ACC112 (cell line): ENCODE results near the gene ERAP2.

Source experiments
- H2AFZ ChIP-seq: fragments of 200-600 bp; sonication (generic); one replicate; pipeline ENCODE4 v1.6.0; 2017; ENCODE audit warnings: antibody characterized with exemption, low read length; ENCODE audit not compliant: unreplicated experiment
- H3K27ac ChIP-seq: fragments of 200-600 bp; sonication (generic); 2 replicates; pipeline ENCODE4 v1.5.1; 2014; ENCODE audit warnings: low read depth, mild to moderate bottlenecking, antibody characterized with exemption, low read length, moderate library complexity
- H3K27me3 ChIP-seq: fragments of 200-600 bp; sonication (generic); 2 replicates; pipeline ENCODE4 v1.6.1; 2014; ENCODE audit warnings: mild to moderate bottlenecking, antibody characterized with exemption, low read length, moderate library complexity, mixed read lengths; ENCODE audit not compliant: insufficient read depth
- H3K36me3 ChIP-seq: fragments of 200-600 bp; sonication (generic); 2 replicates; pipeline ENCODE4 v1.6.1; 2016; ENCODE audit warnings: mild to moderate bottlenecking, antibody characterized with exemption, low read length, moderate library complexity, mixed read lengths; ENCODE audit not compliant: insufficient read depth
- H3K4me1 ChIP-seq: fragments of 200-600 bp; sonication (generic); one replicate; pipeline ENCODE4 v1.6.1; 2016; ENCODE audit warnings: low read length, mixed read lengths; ENCODE audit not compliant: insufficient read depth, unreplicated experiment, control insufficient read depth
- H3K4me3 ChIP-seq: fragments of 200-600 bp; sonication (generic); 2 replicates; pipeline ENCODE4 v1.5.1; 2014; ENCODE audit warnings: mild to moderate bottlenecking, low read depth, low read length
- H3K79me2 ChIP-seq: fragments of 200-600 bp; sonication (generic); one replicate; pipeline ENCODE4 v1.6.0; 2016; ENCODE audit warnings: low read length; ENCODE audit not compliant: control insufficient read depth, unreplicated experiment, insufficient read depth

ERAP2 gene

GRCh38 chr5:96942911-96943310 is 66.6 kb downstream of the ERAP2 start:
- no peak overlapping the region for H2AFZ ChIP-seq
- no peak overlapping the region for H3K4me3 ChIP-seq
- 0 out of 2 replicates have a peak, but pooled peaks cover 5% of the 10 kb centered on the region for H3K36me3 ChIP-seq
- peaks cover 71% of the 10 kb centered on the region for H3K79me2 ChIP-seq
- H3K4me1 ChIP-seq, result peaks cover 40% of the 10 kb centered on the region
- H3K27ac ChIP-seq, result no peak overlapping the region
- H3K27me3 ChIP-seq, result no peaks in the 10 kb centered on the region

DNA sequence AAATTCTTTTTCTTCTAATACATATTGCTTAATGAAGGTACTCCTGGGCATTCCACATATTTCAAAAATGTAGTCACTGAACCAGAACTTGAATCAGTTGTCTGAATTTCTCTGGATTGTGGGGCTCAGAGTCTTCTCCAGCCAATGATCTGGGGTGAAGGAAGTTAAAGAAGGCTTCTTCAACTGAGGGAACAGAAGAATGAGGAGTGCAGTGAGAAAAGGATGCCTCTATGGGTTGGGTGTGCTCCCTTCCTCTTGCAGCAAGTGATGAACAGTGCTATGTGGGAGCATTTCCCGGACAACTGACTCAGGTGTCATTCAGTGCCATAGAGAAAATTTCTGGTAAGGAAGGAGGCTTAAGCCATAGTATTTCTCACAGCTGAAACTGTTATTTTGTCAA is 67.5 kb downstream of the ERAP2 start:
- peaks cover 32% of the 10 kb centered on the region for H3K4me1 ChIP-seq
- H3K27me3 ChIP-seq, result no peaks in the 10 kb centered on the region
- no peak overlapping the region for H3K4me3 ChIP-seq
- H3K27ac ChIP-seq, result no peak overlapping the region
- no peaks in the 10 kb centered on the region for H3K36me3 ChIP-seq
- peaks cover 67% of the 10 kb centered on the region for H3K79me2 ChIP-seq
- H2AFZ ChIP-seq, result no peak overlapping the region

DNA sequence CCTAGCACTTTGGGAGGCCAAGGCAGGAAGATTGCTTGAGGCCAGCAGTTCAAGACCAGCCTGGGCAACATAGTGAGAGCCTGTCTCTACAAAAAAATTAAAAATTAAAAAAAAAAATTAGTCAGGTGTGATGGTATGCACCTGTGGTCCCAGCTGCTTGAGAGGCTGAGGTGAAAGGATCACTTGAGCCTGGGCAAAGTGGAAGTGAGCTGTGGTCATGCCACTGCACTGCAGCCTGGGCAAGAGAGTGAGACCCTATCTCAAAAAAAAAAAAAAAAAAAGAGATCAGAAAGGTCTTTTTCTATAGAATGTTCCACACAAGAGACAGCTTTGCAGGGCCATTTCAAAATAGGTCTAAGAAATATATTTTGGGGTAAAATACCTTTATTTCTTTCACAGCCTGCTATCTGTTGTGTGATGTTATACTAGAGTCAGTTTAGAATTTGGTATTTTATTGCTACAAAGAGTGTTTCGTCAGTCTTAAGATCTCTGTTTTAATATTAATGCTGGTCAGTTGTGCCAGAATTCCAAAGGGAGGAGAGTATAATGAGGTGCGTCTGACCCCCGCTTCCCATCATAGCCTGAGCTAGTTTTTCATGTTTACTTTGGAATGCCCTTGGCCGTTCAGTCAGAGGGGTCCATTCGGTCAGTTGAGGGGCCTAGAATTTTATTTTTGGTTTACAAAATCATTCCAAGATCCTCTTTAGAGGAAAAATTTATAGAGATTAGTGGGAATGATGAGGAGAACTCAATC is 69.0 kb downstream of the ERAP2 start:
- Histone ChIP-seq H2AFZ (no peak overlapping the region), H3K36me3 (no peaks in the 10 kb centered on the region), H3K4me1 (peaks cover 22% of the 10 kb centered on the region), H3K27ac (no peak overlapping the region), H3K27me3 (no peaks in the 10 kb centered on the region), H3K4me3 (no peak overlapping the region), H3K79me2 (peaks cover 67% of the 10 kb centered on the region)

DNA sequence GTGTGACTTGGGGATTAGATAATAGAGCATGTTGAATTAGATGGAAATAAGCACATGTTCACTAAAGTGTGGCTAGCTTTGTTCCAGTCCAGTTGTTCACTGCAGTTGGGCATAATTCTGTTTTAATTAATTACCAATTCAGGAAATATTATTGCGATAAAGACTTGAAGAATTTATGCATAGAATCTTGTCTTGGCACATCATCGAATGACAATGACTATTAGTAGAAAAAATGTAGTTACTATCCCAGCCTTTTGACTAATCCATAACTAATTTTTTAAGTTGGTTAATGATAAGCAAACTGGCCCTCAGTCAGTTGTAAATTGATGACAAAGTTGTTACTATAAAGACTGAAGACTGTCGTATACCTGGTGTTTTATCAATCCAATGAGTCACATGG is 70.1 kb downstream of the ERAP2 start:
- H3K79me2 ChIP-seq, result peaks cover 66% of the 10 kb centered on the region

GRCh38 chr5:96952118-96952750 is 75.9 kb downstream of the ERAP2 start:
- H3K36me3 ChIP-seq, result no peaks in the 10 kb centered on the region
- H2AFZ ChIP-seq, result no peak overlapping the region
- H3K4me3 ChIP-seq, result no peak overlapping the region
- peaks cover 53% of the 10 kb centered on the region for H3K79me2 ChIP-seq
- no peaks in the 10 kb centered on the region for H3K4me1 ChIP-seq
- H3K27ac ChIP-seq, result no peak overlapping the region
- no peaks in the 10 kb centered on the region for H3K27me3 ChIP-seq

More for the DNA sequence above, 70.1 kb downstream of the ERAP2 start:
- H3K27ac ChIP-seq, result no peak overlapping the region
- H3K4me3 ChIP-seq, result no peak overlapping the region
- H3K4me1 ChIP-seq, result peaks cover 17% of the 10 kb centered on the region
- no peaks in the 10 kb centered on the region for H3K27me3 ChIP-seq
- no peaks in the 10 kb centered on the region for H3K36me3 ChIP-seq
- no peak overlapping the region for H2AFZ ChIP-seq

DNA sequence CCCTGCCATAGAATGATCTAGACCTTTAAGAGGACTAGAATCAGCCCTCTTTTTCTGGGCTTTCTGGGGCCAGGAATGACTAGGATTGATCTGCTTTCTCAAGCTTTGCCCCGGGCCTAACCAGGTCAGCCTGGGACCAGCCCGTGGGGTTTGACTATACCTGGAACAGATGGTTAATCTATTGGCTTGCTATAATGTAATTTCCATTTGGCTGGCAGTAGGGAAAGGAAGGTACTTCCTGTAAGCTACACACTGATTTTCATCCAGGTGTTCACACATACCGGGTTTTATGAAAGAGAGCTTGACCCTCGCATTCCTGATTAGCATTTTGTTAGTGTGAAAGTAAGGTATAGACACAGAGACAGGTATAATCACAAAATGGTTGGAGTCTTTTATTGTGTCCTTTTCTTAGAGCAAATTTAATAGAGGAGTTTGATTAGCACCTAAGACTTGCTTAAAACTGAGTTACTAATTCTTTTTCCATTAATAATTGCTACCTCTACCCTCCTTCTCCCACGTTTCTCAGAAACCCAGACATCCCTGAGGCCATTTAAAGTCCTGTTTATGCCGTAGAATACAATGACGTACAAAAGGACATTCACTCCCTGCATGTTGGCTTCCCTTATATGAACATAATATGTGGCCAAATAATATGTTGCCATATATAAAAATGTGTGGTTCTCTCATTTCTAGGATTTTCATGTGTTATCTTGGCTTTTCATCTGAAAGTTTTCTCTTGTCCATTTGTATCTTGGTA is 76.9 kb downstream of the ERAP2 start:
- Histone ChIP-seq H2AFZ (no peak overlapping the region), H3K27ac (no peak overlapping the region), H3K36me3 (no peaks in the 10 kb centered on the region), H3K79me2 (peaks cover 60% of the 10 kb centered on the region), H3K27me3 (no peaks in the 10 kb centered on the region), H3K4me1 (no peaks in the 10 kb centered on the region), H3K4me3 (no peak overlapping the region)

DNA sequence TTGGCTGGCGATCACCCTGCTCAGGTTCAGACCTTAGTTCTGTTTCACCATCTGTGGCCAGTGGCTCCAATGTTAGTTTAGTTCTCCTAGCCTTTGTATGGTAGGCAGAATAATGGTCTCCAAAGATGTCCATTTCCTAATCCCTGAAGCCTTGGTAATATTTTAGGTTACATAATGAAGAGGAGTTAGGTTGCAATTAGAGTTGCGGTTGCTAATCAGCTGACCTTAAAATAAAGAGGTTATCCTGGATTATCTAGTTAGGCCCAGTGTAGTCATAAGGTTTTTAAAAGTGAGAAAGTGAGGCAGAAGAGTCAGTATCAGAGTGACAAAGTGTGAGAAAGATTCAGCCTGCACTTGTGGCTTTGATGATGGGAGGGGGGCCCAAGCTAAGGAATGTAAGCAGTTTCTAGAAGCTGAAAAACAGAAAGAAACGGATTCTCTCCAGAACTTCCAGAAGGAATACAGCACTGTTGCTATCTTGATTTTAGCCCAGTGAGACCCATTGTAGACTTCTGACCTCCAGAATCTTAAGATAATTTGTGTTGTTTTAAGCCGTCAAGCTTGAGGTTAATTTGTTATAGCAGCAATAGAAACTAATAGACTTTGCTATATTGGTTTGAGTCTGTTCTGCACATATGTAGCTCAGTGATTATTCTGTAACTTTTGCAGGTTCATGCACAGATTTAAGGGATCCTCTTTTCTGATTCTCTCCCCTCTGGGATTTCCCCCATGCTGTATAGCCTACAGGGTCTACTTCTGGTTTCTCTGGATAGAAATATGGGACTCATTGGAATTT is 81.2 kb downstream of the ERAP2 start:
- Histone ChIP-seq H3K4me3 (no peak overlapping the region), H3K27ac (no peak overlapping the region), H3K27me3 (no peaks in the 10 kb centered on the region), H3K4me1 (peaks cover 17% of the 10 kb centered on the region), H2AFZ (no peak overlapping the region), H3K36me3 (peaks cover 4% of the 10 kb centered on the region; the same call in 1 of the 2 replicates), H3K79me2 (peaks cover 47% of the 10 kb centered on the region)

DNA sequence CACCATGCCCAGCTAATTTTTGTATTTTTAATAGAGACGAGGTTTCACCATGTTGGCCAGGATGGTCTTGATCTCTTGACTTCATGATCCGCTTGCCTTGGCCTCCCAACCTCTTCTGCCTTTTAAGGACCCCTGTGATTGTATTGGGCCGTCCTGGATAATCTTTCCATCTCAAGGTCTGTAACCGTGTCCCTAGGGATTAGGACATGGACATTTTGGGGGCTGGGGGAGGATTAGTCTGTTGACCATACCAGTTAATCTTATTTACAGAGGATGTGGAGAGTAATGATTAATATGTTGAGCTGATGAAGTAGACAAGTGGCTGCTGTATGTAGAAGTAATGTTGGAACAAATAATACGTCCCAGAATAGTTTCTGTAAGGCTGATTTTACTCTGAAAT is 82.7 kb downstream of the ERAP2 start:
- H3K36me3 ChIP-seq, result peaks cover 4% of the 10 kb centered on the region; the same call in 1 of the 2 replicates
- H3K79me2 ChIP-seq, result peaks cover 39% of the 10 kb centered on the region
- H3K27me3 ChIP-seq, result no peaks in the 10 kb centered on the region
- H3K4me3 ChIP-seq, result no peak overlapping the region
- H2AFZ ChIP-seq, result no peak overlapping the region
- H3K4me1 ChIP-seq, result peaks cover 31% of the 10 kb centered on the region
- no peak overlapping the region for H3K27ac ChIP-seq

GRCh38 chr5:96961053-96961452 is 84.8 kb downstream of the ERAP2 start:
- Histone ChIP-seq H3K36me3 (peaks cover 4% of the 10 kb centered on the region; the same call in 1 of the 2 replicates), H3K27me3 (no peaks in the 10 kb centered on the region), H3K27ac (0 out of 2 replicates have a peak overlapping the region, but pooled peaks have one; percentile 24), H3K4me3 (no peak overlapping the region), H3K4me1 (peaks cover 31% of the 10 kb centered on the region), H2AFZ (no peak overlapping the region), H3K79me2 (peaks cover 50% of the 10 kb centered on the region)

GRCh38 chr5:96962540-96962991 is 86.3 kb downstream of the ERAP2 start:
- Histone ChIP-seq H3K79me2 (peaks cover 48% of the 10 kb centered on the region), H3K4me1 (peaks cover 31% of the 10 kb centered on the region), H3K27ac (peak overlapping the region; percentile 47; the same call in 1 of the 2 replicates), H3K36me3 (peaks cover 4% of the 10 kb centered on the region; the same call in 1 of the 2 replicates), H3K4me3 (no peak overlapping the region), H2AFZ (no peak overlapping the region), H3K27me3 (no peaks in the 10 kb centered on the region)
